ENCODE measurements around the gene CCDC12. TPM values are rescaled to one million over a fixed set of nuclear protein-coding genes. Genes with fewer than 3 reads are reported as not detected.

The CCDC12 gene
- total and polyA plus RNA-seq, 5 experiments from 2014 or later, result 58.8 to 106 (median 81.9) TPM

DNA sequence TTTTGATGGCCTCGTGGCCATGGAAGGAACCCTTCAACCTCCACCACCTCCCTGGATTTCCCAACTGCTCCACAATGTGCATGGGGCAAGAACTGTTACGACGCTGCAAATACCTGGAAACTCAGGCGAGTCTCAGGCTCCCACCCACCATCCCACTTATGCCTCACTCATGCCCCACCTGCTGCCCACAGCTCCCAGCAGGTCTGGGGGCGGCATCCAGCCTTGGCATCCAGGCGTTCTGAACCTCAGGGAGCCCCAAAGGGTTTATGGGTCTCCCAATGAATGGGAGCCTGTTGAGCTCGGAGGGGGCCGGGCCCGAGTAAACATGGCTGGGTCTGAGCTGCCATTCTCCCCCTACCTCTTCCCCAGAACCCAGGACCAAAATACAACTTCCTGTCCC, 101.0 kb downstream of the CCDC12 start:
- ATAC-seq, result no peak
- H3K4me1 Mint-ChIP-seq, result peaks cover 6 to 31% (median 19%) of the 10 kb centered on the region in 4 donors
- H3K27ac Mint-ChIP-seq, result no peak overlapping the region
- no peak for DNase-seq
- H3K36me3 Mint-ChIP-seq, result no peaks in the 10 kb centered on the region
- H3K9me3 Mint-ChIP-seq, result no peaks in the 10 kb centered on the region
- no peak overlapping the region for H3K4me3 Mint-ChIP-seq
- H3K27me3 Mint-ChIP-seq, result peaks cover 9 to 22% (median 12%) of the 10 kb centered on the region in 5 donors
- POLR2A ChIA-PET, result no interaction called here

DNA sequence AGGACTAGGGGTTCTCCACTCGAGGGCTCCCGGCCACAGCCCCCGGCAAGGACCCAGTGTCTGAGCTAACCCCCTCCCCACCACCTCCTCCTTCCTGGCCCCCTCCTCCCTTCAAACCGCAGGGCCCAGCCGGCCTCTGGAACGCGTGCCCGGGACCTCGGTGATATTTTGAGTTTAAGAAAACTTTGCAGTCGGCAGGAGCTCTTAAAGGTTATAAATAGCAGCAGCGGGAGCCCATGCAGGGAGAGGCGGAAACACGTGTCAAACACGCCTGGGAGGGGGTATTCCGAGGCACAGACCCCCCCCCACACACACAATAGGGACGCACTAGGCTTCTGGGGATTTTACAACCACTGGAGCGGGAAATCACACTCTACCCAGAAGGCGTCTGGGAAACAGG, 102.1 kb downstream of the CCDC12 start:
- no peaks in the 10 kb centered on the region for H3K9me3 Mint-ChIP-seq

DNA sequence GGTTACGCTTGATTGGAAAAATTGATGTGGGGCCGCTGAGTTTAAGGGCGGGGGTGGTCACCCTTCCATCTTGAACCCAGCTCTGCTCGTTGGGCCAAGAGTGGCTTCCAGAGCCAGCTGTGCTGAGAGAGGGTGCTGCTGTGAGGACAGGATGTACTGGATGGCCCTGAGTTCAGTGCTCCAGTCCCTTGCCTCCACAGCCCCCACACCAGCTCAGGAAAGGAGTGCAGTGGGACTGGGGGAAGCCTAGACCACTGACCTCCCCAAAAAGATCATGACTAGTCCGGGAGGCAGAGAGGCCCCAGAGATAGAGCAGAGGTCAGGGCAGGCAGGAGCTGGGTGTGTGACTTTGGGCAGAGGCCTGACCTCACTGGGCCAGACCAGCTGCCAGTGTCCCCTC, 103.0 kb downstream of the CCDC12 start:
- POLR2A ChIA-PET, result no interaction called here
- Mint-ChIP-seq H3K36me3 (no peaks in the 10 kb centered on the region), H3K9me3 (no peaks in the 10 kb centered on the region), H3K4me1 (peaks cover 6 to 20% (median 17%) of the 10 kb centered on the region in 4 donors), H3K27ac (no peak overlapping the region), H3K27me3 (peaks cover 0 to 10% (median 2%) of the 10 kb centered on the region in 5 donors), H3K4me3 (no peak overlapping the region)
- ATAC-seq (no peak), DNase-seq (no peak)

More for the DNA sequence above, 102.1 kb downstream of the CCDC12 start:
- Mint-ChIP-seq H3K4me1 (peaks cover 6 to 25% (median 17%) of the 10 kb centered on the region in 4 donors), H3K4me3 (no peak overlapping the region), H3K36me3 (no peaks in the 10 kb centered on the region), H3K27ac (peak overlapping the region in 1 of 10 donors; percentile 14), H3K27me3 (peaks cover 0 to 13% (median 5%) of the 10 kb centered on the region in 5 donors)
- POLR2A ChIA-PET, result no interaction called here
- no peak for ATAC-seq
- no peak for DNase-seq

Other genes with a start within 250 kb of the CCDC12 start
- not detected for gene MYL3, start 113.3 kb downstream of the CCDC12 start, total RNA-seq
- not detected for gene MYL3, start 113.3 kb downstream of the CCDC12 start, polyA plus RNA-seq
- gene PTH1R, start 99.0 kb downstream of the CCDC12 start, total RNA-seq, result not detected
- not detected for gene PTH1R, start 99.0 kb downstream of the CCDC12 start, polyA plus RNA-seq
- 10 to 100 TPM; 40.7 to 46.0 TPM for gene NBEAL2, start 2.9 kb upstream of the CCDC12 start, total RNA-seq
- 1 to 10 TPM in 2 of 3 donors, under 1 TPM in 1; 0.89 to 2.8 (median 1.9) TPM for gene NBEAL2, start 2.9 kb upstream of the CCDC12 start, polyA plus RNA-seq
- 10 to 100 TPM; 77.2 to 85.0 TPM for gene SETD2, start 187.4 kb upstream of the CCDC12 start, total RNA-seq
- 10 to 100 TPM; 11.8 to 23.4 (median 14.3) TPM for gene SETD2, start 187.4 kb upstream of the CCDC12 start, polyA plus RNA-seq